ENCODE results near the gene KCNQ1.

DNA sequence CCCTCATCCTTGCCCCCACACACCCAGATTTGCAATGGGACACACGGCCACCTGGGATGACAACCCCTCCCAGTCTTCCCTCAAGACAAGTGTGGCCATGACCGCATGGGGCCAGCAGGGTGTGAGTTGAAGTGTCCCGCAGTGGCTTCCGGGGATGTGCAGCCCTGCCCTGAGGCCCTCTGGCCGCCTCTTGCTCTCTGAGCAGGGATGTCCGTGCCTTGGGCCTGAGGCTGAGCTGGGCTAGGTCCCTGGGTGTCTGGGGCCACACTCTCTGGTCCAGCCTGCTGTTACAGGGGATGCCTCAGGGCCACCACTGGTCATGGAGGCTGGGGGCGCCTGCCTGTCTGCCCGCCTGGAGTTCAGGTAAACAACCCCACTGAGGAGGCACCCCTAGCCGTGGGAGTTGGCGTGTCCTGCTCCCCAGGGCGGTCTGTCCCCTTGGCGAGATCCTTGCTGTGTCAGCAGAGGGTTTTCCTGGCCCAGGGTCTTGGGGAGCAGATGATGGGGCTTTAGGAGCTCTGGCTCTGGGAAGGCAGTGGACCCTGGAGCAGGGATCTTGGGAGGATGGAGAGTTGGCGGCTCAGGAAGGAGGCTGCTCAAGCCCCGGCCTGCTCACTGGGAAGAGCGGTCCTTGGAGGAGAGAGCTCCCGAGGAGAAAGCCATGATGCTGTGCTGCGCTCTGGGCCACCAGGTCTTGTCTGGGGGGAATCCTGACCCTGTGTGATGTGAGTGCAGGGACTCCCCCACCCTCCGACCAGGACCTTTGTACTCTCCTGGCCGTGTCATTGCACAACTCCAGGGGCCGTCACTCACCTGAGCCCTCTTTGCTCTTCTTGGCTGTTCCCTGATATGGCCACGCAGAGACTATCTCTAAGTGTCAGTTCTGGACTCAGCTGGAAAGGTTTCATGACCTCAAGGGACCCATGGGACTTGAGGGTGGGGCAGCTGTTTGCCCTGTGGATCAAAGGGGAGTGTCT, 67.9 kb downstream of the KCNQ1 start:
- TF ChIP-seq, protein P1, sequence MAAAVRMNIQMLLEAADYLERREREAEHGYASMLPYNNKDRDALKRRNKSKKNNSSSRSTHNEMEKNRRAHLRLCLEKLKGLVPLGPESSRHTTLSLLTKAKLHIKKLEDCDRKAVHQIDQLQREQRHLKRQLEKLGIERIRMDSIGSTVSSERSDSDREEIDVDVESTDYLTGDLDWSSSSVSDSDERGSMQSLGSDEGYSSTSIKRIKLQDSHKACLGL (CRISPR knock-in tag; IDR thresholded peaks at IDR 0.05) = no peak
- TF ChIP-seq, protein P2, sequence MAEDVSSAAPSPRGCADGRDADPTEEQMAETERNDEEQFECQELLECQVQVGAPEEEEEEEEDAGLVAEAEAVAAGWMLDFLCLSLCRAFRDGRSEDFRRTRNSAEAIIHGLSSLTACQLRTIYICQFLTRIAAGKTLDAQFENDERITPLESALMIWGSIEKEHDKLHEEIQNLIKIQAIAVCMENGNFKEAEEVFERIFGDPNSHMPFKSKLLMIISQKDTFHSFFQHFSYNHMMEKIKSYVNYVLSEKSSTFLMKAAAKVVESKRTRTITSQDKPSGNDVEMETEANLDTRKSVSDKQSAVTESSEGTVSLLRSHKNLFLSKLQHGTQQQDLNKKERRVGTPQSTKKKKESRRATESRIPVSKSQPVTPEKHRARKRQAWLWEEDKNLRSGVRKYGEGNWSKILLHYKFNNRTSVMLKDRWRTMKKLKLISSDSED (CRISPR knock-in tag; IDR thresholded peaks at IDR 0.05) = no peak
- TF ChIP-seq ESRRA (CRISPR knock-in tag; IDR thresholded peaks at IDR 0.05; ENCODE audit: low read depth) (no peak), NR2C2 (CRISPR knock-in tag; IDR thresholded peaks at IDR 0.05; ENCODE audit: borderline replicate concordance) (no peak), ZNF24 (IDR thresholded peaks at IDR 0.05) (no peak), POLR2A (IDR thresholded peaks at IDR 0.05; ENCODE audit: insufficient read depth in 1 of 2, low read depth in 2 of 2, low read length in 2 of 2) (no peak), ATF7-NPFF (CRISPR knock-in tag; IDR thresholded peaks at IDR 0.05; ENCODE audit: low read depth) (no peak)
- TF ChIP-seq, protein P3, sequence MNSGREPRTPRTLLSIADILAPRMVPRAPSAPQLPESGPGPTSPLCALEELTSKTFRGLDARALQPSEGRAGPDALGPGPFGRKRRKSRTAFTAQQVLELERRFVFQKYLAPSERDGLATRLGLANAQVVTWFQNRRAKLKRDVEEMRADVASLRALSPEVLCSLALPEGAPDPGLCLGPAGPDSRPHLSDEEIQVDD (CRISPR knock-in tag; IDR thresholded peaks at IDR 0.05; ENCODE audit: borderline replicate concordance) = no peak
- TF ChIP-seq, protein P4, sequence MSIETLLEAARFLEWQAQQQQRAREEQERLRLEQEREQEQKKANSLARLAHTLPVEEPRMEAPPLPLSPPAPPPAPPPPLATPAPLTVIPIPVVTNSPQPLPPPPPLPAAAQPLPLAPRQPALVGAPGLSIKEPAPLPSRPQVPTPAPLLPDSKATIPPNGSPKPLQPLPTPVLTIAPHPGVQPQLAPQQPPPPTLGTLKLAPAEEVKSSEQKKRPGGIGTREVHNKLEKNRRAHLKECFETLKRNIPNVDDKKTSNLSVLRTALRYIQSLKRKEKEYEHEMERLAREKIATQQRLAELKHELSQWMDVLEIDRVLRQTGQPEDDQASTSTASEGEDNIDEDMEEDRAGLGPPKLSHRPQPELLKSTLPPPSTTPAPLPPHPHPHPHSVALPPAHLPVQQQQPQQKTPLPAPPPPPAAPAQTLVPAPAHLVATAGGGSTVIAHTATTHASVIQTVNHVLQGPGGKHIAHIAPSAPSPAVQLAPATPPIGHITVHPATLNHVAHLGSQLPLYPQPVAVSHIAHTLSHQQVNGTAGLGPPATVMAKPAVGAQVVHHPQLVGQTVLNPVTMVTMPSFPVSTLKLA (IDR thresholded peaks at IDR 0.05) = no peak
- TF ChIP-seq, protein P5, sequence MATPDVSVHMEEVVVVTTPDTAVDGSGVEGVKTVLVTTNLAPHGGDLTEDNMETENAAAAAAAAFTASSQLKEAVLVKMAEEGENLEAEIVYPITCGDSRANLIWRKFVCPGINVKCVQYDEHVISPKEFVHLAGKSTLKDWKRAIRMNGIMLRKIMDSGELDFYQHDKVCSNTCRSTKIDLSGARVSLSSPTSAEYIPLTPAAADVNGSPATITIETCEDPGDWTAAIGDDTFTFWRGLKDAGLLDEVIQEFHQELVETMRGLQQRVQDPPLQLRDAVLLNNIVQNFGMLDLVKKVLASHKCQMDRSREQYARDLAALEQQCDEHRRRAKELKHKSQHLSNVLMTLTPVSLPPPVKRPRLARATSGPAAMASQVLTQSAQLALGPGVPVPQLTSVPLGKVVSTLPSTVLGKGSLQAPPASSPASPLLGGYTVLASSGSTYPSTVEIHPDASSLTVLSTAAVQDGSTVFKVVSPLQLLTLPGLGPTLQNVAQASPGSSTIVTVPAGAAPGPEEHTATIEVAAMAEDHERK (CRISPR knock-in tag; IDR thresholded peaks at IDR 0.05; ENCODE audit: low read depth) = no peak
- TF ChIP-seq, protein P6, sequence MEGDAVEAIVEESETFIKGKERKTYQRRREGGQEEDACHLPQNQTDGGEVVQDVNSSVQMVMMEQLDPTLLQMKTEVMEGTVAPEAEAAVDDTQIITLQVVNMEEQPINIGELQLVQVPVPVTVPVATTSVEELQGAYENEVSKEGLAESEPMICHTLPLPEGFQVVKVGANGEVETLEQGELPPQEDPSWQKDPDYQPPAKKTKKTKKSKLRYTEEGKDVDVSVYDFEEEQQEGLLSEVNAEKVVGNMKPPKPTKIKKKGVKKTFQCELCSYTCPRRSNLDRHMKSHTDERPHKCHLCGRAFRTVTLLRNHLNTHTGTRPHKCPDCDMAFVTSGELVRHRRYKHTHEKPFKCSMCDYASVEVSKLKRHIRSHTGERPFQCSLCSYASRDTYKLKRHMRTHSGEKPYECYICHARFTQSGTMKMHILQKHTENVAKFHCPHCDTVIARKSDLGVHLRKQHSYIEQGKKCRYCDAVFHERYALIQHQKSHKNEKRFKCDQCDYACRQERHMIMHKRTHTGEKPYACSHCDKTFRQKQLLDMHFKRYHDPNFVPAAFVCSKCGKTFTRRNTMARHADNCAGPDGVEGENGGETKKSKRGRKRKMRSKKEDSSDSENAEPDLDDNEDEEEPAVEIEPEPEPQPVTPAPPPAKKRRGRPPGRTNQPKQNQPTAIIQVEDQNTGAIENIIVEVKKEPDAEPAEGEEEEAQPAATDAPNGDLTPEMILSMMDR (CRISPR knock-in tag; IDR thresholded peaks at IDR 0.05) = no peak

Data from HepG2 (cell line).